Left renal pelvis (tissue), 4 donors: ENCODE data around the gene ACTL10. TPM values are rescaled to one million over a fixed set of nuclear protein-coding genes. Genes with fewer than 3 reads are reported as not detected.
A peak's percentile ranks its signal among the peaks of the same experiment; 100 is the strongest.

Experiments used
- DNase-seq, 4 donors: peaks; one replicate each; pipeline ENCODE4 v3.0.0-alpha.2; 2013; ENCODE audit warnings: low read depth in 4 of 4, low spot score in 3 of 4
- polyA plus RNA-seq, 4 donors: library from polyadenylated mRNA; unstranded; fragments of 120-200 nt; gene quantifications; one replicate each; pipeline ENCODE4 v1.2.1, GENCODE V29; 2013; ENCODE audit not compliant: insufficient read length in 4 of 4

Gene ACTL10
- polyA plus RNA-seq, 4 donors, result 0.26 to 0.79 (median 0.49) TPM

- DNase-seq, result no peak
Measured at GRCh38 chr20:33648396-33649004, 18.2 kb upstream of the ACTL10 start.

GRCh38 chr20:33649201-33649681 is 17.5 kb upstream of the ACTL10 start:
- DNase-seq, result no peak

GRCh38 chr20:33650111-33650752 is 16.5 kb upstream of the ACTL10 start:
- DNase-seq, result no peak

GRCh38 chr20:33650753-33651561 is 15.8 kb upstream of the ACTL10 start:
- no peak for DNase-seq

- no peak for DNase-seq
Measured at GRCh38 chr20:33651562-33652048, 15.1 kb upstream of the ACTL10 start.

- DNase-seq, result peak in 1 of 4 donors; percentile 67
Measured at GRCh38 chr20:33653218-33653899, 13.4 kb upstream of the ACTL10 start.

- no peak for DNase-seq
Measured at GRCh38 chr20:33653900-33654596, 12.7 kb upstream of the ACTL10 start.

- no peak for DNase-seq
Measured at GRCh38 chr20:33654680-33655161, 12.0 kb upstream of the ACTL10 start.

GRCh38 chr20:33655164-33655563 is 11.6 kb upstream of the ACTL10 start:
- DNase-seq, result no peak

- no peak for DNase-seq
Measured at GRCh38 chr20:33656010-33656782, 10.5 kb upstream of the ACTL10 start.

GRCh38 chr20:33656783-33657703 is 9.7 kb upstream of the ACTL10 start:
- DNase-seq, result no peak

- no peak for DNase-seq
Measured at GRCh38 chr20:33657704-33658095, 9.0 kb upstream of the ACTL10 start.

- DNase-seq, result no peak
Measured at GRCh38 chr20:33658510-33658909, 8.2 kb upstream of the ACTL10 start.

GRCh38 chr20:33658929-33659328 is 7.8 kb upstream of the ACTL10 start:
- DNase-seq, result no peak

GRCh38 chr20:33659341-33660034 is 7.3 kb upstream of the ACTL10 start:
- no peak for DNase-seq

- DNase-seq, result no peak
Measured at GRCh38 chr20:33660035-33660684, 6.6 kb upstream of the ACTL10 start.

- DNase-seq, result no peak
Measured at GRCh38 chr20:33660685-33661058, 6.1 kb upstream of the ACTL10 start.
